Astrocyte of the cerebellum (primary cell): ENCODE data around the gene TMCO6.
"Not testable (repeated sequence)": the region's sequence is repeated elsewhere in the genome, so short reads cannot be mapped to it uniquely, and the experiment has no call there.

Experiments
- DNase-seq: peaks from one replicate; pipeline ENCODE4 v3.0.0-alpha.2; 2011; ENCODE audit warnings: low read depth
- H3K4me3 ChIP-seq: 2 replicates; pipeline ENCODE4 v1.5.1; 2011; ENCODE audit warnings: mild to moderate bottlenecking, low read depth, low read length, moderate library complexity
- in situ Hi-C: cut with HindIII; loops from 2 replicates; pipeline ENCODE4 v1.10.0; 2017; ENCODE audit warnings: low sequenced_read_pairs
- TF ChIP-seq, protein P1 (sequence below): IDR thresholded peaks from 2 replicates; pipeline ENCODE4 v1.5.1; 2012; ENCODE audit warnings: low read length, low read depth, moderate library complexity, mild to moderate bottlenecking; ENCODE audit errors: missing control alignments

Gene TMCO6

DNA sequence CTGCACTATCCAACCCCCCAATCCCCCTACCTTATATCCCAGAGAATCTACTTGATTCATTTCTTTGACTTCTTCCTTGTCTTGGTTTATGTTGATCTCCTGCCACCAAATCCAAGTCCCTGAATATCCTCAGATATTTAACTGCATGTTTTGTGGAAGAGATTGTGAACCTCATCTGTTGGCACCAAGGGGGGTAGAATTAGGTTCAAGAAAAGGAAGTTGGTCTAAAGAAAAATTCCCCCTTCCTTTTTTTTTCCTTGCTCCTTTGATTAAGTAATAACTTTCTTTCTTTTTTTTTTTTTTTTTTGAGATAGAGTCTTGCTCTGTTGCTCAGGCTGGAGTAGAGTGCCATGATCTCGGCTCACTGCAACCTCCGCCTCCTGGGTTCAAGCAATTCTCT, 5.8 kb upstream of the TMCO6 start:
- H3K4me3 ChIP-seq, result no peak overlapping the region
- in situ Hi-C loops, result no loop called here
- DNase-seq, result no peak
- TF ChIP-seq, protein P1, sequence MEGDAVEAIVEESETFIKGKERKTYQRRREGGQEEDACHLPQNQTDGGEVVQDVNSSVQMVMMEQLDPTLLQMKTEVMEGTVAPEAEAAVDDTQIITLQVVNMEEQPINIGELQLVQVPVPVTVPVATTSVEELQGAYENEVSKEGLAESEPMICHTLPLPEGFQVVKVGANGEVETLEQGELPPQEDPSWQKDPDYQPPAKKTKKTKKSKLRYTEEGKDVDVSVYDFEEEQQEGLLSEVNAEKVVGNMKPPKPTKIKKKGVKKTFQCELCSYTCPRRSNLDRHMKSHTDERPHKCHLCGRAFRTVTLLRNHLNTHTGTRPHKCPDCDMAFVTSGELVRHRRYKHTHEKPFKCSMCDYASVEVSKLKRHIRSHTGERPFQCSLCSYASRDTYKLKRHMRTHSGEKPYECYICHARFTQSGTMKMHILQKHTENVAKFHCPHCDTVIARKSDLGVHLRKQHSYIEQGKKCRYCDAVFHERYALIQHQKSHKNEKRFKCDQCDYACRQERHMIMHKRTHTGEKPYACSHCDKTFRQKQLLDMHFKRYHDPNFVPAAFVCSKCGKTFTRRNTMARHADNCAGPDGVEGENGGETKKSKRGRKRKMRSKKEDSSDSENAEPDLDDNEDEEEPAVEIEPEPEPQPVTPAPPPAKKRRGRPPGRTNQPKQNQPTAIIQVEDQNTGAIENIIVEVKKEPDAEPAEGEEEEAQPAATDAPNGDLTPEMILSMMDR, result no peak

DNA sequence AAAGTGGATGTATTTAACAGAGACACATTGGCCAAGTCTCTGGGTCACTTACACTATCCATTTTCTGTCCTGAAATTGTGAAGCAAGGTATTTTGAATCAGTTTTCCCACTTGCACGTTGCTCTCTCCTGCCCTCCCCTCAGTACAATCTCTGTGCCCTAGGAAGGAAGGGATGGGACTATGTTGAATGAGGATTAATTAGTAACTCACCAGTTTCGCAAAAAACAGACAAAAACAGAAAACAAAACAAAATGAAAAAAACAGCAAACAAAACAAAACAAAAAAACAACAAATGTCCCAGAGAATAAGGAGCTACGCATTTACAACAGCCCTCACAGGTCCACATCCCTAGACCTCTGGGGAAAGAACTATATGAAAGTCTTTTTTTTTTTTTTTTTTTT, 5.1 kb upstream of the TMCO6 start:
- in situ Hi-C loops, result no loop called here
- no peak for DNase-seq
- TF ChIP-seq, protein P1, result no peak
- no peak overlapping the region for H3K4me3 ChIP-seq

DNA sequence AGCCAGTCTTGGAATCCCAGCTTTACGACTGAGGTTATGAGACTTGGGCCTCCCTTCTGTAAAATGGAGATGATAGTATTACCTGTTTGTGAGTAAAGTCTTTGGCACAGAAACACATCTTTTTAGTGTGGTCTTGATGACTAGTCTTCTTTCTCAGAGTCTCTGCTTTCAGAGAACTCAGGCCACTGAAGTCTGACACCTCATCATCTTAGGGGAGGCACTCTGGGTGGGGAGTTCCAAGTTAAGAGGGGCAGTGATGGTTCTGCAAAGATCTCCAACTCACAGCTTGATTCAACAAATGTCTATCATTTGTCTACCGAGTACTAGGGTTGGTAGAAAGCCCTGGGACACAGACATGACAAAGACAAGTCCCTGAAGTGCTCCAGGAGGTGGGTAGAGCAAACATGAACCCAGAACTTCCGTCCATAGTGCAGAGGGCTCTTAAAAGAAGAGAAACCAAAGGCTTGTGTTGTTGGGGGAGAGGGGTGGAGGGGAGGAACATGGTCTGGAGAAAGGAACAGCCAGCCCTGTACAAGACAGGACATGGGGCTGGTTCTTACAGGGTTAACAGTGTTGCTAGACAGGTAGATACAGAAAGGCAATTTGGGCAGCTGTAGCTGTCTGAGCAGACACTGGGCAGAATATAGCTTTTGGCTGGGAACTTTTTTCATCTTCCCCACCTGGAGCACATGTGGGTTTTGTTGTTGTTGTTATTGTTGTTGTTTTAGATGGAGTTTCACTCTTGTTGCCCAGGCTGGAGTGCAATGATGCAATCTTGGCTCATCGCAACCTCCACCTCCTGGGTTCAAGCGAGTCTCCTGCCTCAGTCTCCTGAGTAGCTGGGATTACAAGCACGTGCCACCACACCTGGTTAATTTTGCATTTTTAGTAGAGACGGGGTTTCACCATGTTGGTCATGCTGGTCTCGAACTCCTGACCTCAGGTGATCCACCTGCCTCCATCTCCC, 3.7 kb upstream of the TMCO6 start:
- in situ Hi-C loops, result no loop called here
- TF ChIP-seq, protein P1, result no peak
- no peak for DNase-seq
- H3K4me3 ChIP-seq, result no peak overlapping the region

DNA sequence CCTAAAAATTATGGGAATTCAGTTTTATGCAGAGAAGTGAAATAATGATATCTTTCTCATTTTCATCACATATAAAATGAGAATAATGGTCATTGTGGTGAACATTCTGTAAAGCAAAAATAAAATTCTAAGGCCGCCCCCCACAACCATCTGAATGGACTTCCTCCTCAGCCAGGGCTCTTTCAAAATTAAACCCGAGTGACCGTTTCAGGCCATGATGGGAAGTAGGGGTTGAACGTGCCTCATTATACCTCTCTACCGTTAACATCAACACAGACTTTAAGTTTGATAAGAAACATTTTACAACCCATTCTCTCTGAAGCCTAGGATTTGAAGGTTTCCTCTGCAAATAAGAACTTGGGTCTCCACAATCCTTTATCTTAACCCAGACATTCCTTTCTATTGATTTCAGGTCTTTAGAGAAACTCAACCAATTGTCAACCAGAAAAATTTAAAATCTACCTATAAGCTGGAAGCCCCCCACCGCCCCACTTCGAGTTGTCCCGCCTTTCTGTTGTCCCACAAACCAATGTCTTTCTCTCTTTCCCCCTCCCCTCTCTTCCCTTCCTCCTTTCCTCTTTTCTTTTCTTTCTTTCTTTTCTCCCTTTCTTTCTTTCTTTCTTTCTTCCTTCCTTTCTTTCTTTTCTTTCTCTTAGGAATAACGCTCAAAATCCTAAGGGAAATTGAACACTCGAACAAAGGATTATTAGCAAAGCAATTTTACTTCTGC, 1.7 kb upstream of the TMCO6 start:
- DNase-seq, result no peak
- TF ChIP-seq, protein P1, result no peak
- H3K4me3 ChIP-seq, result no peak overlapping the region
- in situ Hi-C loops, result no loop called here

DNA sequence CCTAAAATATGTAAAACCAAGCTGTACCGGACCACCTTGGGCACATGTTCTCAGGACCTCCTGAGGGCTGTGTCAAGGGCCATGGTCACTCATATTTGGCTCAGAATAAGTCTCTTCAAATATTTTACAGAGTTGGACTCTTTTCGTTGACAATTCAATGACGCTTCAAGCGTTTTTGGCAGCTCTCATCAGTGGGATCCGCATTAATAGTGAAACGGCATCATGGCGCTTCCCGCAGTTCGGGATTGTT, 428 bp upstream of the TMCO6 start:
- H3K4me3 ChIP-seq, result peak overlapping the region; percentile 68
- DNase-seq, in situ Hi-C loops: not testable (repeated sequence)

DNA sequence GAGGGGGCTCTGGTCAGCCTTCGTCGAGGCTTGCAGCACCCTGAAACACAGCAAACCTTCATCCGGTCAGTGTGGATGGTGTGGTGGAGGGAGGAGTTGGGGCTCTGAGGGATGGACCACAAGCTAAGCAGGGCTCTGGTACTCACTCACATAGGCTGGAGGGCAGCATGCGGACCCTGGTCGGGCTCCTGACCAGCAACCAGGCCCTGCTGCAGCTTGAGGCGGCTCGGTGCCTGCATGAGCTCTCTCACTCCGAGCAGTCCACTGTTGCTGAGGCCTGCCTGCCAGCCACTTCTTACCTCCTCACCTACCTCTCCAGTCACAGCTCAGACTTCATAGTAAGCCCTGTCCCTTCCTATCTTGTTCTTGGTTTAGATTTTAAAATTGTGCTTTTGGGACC, 2.5 kb downstream of the TMCO6 start:
- TF ChIP-seq, protein P1, result no peak
- in situ Hi-C loops, result no loop called here
- no peak overlapping the region for H3K4me3 ChIP-seq
- DNase-seq, result no peak

DNA sequence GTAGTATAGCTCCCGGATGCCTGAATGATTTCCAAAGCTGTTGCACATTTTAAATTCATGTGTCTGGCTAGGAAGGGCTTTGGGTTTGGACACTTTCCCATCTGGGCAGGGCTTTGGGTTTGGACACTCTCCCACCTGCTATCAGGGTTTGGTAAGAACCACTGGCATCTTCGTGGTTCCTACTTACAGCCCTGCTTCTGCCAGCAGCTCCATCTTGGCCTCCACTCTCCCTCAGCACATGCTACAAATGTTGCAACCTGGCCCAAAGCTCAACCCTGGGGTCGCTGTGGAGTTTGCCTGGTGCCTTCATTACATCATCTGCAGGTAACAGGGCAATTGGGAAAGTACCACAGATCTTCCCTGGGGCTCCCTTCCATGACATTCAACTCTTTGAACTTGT, 3.5 kb downstream of the TMCO6 start:
- peak; percentile 81 for DNase-seq
- H3K4me3 ChIP-seq, result no peak overlapping the region
- in situ Hi-C loops, result no loop called here
- TF ChIP-seq, protein P1, result no peak
